HG02678 (cell line): ENCODE results near the gene PRR18.

Experiments
- ATAC-seq: cut with Tn5 transposase; IDR thresholded peaks from one replicate; pipeline ENCODE4 v1.9.1; 2021; ENCODE audit warnings: mild to moderate bottlenecking, moderate library complexity; ENCODE audit not compliant: unreplicated experiment

Gene PRR18

DNA sequence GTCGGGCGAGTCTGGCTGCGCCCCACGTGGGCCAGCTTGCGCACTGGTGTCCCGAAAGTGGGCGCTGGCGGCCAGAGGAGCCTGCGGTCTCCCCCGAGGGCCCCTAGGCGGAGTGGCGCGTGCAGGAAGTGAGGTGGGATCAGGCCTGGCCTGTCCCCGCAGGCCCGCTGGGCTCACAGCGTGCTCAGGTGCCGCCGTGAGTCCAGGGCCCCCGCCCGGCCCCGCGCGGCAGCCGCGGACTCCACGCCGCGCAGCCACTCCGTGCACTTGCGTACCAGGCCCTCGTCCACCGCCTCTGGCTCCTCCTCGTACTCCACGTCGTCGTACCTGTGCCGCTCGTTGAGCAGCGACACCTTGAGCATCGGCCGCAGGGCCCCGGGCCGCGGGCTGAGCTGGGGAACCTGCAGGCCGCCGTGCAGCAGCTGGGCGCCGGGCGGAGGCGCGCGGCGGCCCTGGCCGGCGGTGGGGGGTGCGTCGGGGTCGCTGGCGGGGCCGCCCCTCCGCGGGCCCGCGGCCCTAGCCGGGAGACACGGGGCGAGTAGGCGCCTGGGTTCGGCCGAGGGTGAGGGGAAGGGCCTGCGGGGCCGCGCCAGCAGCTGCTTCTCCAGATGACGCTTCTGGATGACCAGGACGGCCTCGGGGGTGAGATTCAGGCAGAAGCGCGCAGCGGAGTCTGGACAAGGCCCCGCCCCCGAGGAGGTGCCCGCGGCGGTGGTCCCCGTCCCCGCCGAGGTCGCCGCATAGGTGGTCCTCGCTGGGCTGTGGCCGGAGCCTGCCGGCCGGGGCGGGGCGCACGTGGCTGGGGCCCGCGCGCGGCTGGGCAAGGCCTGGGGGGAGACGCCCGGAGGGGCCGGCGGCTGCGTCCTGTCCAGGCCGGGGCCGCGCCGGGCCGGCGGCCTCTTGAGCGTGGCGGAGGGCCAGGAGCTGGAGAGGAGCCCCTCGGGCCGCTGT, 835 bp downstream of the PRR18 start:
- ATAC-seq, result peak; percentile 32

DNA sequence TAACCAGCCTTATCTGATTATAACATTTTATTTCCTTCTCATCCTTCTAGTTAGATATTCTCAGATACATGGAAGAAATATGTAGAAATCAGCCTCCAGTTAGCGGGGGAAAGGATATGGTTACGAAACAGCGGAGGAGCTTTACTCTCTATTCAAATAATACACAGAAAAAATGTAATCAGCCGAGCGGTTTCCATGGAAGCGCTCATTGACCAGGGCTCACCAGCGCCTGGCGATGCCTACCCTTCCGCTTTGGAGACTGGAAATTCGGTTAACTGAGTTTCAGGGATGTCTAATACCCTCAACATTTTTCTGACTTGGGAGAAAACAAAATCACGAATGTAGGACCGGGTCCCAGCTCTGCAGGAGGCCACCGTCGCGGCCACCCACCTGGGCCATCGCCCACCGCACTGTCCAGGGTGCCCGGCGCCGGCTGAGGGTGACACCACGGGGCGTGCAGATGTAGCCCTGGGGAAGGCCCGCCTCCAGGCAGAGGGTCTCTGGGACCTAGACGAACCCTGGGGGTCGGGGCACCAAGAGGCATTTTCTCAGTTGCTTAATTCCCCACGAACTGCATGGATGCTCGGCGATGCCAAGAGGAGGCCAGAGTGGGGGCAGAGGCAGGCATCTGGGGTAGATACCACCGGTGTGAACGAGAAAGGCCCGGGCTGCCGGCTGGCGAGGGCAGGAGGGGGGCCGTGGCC, 1.7 kb downstream of the PRR18 start:
- no peak for ATAC-seq

DNA sequence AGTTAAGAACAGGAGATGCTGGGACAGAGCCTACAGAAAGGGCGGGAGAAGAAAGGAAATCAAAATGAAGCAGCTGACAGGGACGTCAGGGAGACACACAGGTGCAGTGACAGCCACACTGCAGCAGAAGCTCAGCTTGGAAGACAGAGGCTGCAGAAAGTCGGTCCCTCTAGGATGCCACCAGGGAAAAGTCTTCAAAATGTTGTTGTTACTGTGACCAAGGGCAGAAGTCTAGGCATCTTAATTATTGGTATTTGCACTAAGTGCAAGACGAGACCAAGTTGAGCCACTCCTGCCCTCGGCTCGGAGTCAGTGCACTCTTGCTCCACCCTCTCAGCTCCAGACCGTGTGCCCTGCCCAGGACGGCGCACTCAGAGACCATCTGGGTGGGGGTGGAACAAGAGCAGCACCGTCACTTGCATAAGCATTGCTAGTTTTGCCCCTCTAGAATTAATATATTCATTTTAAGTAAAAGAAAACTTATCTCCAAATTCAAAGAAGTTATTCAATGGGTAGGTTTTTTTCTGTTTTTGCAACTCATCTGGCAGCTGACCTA, 2.6 kb downstream of the PRR18 start:
- no peak for ATAC-seq

DNA sequence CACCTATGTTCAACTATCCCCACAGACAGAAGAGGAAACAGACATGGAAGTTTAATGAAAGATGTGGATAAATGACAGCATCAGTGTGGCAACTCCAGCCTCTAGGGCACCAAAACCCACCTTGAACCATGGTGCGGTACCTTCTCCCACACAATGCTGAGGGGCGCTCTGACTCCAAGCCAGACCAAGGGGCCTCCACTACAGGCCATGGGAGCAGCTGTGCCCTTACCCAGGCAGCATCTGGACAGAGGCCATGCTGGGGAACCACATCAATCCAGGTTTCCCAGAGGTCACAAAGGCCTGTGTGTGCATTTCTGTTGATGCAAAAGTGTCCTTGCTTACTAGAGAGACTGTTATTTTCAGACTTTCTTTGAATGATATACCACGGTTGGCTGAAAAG, 4.1 kb downstream of the PRR18 start:
- ATAC-seq, result no peak

DNA sequence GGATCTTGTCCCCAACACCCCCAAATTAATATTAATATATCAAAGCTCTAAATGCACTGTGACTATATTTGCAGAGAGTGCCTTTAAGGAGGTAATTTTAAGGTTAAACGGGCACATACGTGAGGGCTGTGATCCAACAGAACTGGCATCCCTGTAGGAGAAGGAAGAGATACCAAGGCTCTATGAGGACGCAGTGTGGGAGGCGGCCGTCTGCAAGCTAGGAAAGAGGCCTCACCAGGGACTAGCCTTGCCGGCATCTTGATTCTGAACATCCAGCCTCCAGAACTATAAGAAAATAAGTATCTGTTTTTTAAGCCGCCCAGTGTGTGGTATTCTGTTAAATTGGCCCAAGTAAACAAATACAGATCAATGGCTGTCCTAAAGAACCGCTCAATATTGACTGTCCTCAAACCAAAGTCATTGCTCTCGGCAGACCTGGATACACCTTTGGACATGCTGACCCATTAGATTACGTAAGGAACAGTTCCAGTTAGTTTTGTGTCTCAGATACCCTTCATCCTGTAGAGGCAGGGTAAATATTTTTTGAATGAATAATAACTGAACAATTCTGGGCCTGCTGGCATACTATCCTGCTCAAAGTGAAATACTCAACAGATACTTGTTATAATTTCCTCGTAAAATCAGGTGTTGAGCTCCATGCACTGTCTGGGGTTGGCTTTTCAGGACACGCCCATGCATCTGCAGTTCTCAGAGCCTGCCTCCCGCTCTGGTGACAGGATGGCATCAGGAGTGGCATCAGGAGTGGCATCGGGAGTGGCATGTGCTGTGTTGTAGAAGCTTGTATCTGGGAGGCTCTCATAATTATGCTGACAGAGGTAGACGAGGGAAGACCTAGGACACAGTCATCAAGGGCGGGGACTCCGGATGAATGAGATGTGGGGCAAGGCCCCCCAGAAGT, 6.3 kb downstream of the PRR18 start:
- no peak for ATAC-seq

DNA sequence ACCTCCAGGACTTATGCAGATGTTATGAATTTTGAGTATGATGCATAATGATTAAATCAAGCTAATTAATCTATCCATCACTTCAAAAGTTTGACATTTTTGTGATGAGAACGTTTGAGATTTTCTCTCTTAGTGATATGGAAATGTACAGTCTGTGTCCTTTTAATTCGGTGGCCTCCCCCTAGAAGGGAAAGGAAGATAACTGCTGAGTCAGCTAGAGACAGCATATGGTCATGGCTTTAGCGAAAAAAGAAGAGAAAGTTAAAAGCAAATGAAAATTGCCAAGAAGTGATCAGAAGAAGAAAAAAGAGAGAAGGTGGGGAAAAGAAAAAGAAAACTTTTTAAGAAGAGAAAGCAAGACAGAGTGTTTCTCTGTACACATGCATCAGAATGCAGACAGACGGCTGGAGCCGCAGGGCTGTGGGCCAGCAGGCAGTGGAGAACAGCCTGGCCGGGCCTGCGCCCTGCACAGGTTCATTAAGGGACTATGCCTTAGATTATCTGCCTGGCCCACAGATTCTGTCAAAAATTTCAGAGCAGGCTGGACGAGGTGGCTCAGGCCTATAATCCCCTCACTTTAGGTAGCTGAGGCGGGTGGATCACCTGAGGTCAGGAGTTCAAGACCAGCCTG, 7.7 kb downstream of the PRR18 start:
- no peak for ATAC-seq

DNA sequence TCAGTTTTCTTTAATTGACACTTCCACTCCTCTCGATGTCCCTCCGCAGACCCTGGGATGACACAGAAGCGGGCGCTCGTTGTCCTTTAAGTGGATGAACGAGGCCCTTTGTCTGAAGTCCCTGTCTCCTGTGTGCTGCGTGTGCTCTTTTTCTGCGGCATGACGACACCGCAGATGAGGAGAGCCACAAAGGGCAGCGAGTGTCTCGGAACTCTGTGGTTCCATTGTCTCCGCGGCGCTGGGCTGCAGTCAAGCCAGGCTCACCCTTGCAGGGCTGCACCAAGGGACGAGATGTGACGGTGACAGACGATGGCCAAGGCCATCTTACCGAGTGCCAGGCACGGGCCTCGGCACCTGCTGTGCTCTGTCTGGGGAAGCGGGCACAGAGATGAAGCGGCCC, 10.6 kb downstream of the PRR18 start:
- ATAC-seq, result no peak

DNA sequence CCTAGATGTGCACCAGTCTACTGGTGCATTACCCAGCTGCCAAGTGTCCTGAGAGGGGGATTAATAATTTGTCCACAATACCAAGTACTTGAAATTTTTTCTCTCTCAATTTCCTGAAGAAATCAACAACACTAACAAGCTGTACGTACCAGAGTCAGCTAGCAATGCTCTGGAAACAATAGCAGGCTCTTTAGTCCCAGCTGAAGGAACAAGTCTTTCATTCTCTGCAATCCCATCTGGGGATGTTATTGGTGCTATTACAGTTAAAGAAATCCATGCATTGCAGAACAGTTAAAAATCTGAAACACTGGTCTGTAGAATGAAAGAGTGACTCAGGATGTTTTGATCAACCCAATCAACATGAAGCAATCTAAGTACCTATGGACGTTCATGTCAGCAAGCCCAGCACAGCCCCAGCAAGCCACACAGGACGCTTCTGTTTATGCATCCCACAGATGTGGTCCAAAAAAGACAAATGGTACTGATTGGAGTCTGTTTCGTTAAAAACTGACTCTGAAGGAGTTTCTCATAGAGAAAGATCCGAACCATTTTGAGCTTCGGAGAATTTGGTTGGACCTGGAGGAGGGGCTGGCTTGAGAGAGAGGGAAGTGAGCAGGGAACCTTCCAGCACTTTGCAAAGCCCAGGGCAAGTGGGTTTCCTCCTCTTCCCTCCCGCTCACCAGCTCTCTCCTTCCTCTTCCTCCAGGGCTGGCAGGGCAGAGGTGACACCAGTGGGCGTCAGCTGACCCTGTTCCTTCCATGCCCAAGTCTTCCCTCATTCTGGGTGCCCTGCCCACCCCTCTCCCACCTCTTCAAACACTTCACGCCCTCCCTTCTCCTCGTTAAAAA, 11.9 kb downstream of the PRR18 start:
- ATAC-seq, result no peak

DNA sequence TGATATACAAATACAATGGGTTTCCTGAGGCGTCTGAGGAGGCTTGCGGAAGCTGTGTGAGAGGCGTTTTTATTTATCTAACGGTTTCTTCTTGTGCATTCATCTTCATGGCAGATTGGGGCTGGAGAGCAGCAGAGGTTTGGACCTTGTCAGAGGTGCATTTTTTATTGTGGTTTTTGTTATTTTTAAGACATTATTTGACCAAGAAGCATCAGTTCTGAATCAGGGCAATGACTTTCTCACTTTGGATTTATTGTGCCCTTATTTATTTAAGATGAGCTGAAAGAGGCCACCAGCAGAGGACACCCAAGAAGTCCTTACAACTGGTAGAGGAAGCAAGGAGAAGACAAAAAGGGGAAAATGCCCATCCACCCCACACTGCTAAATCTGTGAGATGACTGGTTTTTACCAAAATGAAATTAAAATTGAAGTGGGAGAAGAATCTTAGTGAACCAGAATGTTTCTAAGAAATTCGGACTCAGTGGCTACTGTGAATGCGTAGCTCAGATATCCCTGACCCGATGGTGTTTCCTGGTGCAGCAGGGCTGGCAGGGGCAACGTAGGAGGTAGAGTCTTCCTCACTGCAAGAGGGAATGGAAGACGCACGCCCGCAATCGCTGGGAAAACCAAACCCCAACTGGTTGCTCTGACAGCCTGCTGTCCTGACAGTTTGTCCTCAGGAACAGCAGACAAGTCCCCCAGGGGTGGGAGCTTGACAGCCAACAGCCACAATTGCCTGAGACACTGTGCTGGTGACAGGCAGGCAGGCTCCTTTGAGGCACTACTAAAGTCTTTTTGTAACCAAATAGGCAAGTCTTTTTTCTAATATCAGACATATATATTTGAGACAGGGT, 14.2 kb downstream of the PRR18 start:
- ATAC-seq, result no peak

DNA sequence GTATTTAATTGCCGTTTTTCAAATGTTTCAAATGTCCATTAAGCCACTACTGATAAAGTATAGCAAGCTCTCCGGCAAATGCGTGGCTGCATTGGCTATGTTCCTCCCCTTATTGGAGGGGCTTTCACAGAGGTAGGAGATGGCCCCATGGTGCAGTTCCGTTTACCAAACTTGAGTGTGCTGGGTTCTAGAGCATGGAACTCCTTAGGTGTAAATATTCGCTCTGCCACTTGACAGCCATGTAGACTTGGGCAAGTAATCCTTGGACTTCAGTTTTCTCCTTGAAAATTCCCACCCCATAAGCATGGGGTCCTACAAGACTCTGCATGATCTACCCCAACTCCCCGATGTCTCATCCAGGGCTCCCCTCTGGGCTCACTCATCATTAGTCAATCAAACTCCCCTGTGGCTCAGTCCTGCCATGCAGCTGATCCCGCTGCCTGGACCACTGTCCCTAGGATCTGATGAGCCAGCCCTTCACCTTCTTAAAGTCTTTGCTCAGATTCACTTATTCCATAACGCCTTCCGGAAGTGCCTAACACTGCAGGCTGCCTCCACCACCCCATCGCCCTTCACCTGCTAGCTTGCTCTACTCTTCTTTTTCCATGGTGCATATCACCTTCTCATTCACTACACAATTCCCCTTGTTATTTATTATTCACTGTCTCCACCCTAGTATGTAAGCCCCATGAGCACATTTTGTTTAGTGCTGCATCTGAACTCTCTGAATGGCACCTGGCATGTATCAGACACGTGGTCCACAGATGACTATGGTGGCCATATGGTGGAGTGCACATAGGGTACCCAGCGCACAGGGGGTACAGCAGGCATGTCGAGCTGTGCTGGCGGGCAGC, 18.8 kb downstream of the PRR18 start:
- no peak for ATAC-seq

DNA sequence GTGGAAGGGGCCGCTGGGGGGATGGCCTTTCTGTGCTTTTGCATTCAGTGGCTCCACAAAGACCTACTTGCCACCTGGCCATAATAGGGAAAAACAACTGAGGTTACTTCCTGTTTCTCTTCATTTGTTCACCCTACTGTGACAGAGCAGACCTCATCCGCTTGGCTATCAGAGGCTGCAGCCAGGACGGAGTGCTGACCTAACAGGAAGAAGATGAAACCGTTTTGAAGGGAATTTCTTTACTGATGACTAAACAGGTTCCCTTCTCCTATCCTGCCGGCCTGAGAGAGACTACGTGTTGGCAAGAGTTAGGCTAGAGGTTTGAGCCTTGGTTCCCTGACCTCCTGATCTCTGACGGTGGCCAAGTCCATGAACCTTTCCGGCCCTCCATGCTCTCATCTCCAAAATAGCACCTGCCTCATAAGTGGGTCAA, 21.3 kb downstream of the PRR18 start:
- ATAC-seq, result peak; percentile 97

DNA sequence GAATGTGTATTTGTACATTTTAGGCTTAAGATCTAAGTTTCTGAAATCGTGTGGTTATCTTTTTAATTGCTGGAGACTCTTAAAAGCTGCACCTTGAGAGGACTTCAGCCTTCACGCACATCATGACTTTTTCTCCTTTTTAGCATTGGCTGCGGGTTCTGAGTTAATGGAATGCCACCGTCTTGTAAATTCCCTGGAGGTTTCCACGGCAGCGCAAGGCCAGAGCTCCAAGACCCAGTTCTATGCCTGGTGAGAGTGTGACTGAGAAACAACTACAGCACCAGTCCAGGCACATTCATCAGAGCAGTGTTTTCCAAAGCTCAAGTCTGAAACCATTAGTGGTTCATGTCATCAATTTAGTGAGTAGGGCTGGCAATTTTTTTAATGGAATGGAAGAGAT, 23.0 kb downstream of the PRR18 start:
- no peak for ATAC-seq

DNA sequence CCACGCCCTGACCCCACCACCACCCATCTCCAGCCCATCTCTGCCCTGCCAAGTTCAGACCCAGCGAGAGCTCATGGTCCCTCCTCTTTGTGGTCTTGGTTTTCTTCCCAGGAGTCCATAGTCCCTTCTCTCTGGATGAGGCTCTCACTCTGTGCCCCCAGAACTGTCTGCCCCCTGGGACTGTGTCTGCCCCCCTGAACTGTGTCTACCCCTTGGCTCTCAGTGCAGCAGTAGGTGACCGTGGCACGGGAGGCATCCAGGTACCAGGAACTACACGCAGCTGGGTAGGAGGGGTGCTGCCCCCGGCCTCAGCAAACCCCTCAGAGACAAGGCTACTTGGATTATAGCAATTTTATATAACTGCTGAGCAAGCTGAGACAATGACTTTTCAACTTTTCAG, 23.6 kb downstream of the PRR18 start:
- no peak for ATAC-seq

DNA sequence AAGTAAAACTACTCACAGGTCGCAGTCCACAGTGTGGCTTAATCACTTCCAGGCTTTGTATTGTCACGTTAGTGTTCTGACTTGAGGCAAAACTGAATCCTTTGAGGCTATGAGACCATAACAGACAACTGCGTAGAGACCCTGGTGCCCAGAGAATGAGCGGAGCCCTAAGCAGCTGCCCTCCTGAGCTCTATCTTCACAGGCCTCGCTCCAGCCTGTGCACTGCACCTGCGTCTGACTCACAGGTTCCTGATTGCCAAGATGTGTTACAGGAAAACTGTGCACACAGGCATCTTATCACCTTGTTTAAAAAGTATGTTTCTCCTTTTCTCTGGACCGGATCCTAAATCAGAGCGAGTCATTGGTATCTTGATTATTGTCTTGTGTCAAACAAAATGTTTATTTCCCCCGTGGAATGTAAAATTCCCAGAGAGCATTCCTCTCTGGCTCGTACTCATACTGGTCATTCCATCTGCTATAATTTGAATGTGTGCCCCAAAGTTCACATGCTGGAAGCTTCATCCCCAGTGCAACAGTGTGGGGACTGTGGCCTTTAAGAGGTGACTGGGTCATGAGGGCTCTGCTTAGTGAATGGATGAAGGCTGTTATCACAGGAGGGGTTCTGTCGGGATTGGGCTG, 25.7 kb downstream of the PRR18 start:
- ATAC-seq, result no peak

DNA sequence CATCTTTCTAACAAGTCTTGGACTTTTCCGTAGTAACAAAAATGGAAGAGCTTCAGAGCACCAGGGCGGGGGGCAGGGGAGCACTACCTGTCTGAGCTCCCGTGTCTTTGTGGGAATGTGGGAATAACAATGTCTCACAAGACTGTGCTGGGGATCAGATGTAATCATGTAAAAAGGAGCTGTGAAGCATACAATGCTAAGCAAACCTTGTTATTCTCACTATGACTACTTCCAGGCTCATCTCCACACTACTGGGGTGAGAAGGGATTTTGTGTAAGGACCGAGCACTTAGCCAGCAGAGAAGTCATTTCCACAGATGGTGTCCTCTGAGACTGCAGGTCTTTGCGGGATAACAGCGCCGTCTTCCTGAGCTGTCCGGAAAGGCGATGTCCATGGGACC, 27.1 kb downstream of the PRR18 start:
- ATAC-seq, result peak; percentile 52

DNA sequence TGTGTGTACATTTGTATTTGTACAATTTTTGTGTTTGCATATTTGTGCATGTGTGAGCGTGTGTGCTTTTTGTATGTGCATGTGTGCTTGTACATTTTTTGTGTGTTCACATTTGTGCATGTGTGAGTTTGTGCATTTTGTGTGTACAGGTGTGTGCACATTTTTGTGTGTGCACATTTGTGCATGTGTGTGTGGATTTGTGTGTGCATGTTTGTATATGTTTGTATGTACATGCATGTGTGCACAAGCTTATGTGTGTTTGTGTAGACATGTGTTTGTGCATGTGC, 28.9 kb downstream of the PRR18 start:
- no peak for ATAC-seq
